ENCODE results near the gene TMEM63B. TPM values are rescaled to one million over a fixed set of nuclear protein-coding genes. Genes with fewer than 3 reads are reported as not detected.

Gene TMEM63B
- total RNA-seq, 6 experiments from 2014 or later: 30.6 to 41.0 (median 36.8) TPM

DNA sequence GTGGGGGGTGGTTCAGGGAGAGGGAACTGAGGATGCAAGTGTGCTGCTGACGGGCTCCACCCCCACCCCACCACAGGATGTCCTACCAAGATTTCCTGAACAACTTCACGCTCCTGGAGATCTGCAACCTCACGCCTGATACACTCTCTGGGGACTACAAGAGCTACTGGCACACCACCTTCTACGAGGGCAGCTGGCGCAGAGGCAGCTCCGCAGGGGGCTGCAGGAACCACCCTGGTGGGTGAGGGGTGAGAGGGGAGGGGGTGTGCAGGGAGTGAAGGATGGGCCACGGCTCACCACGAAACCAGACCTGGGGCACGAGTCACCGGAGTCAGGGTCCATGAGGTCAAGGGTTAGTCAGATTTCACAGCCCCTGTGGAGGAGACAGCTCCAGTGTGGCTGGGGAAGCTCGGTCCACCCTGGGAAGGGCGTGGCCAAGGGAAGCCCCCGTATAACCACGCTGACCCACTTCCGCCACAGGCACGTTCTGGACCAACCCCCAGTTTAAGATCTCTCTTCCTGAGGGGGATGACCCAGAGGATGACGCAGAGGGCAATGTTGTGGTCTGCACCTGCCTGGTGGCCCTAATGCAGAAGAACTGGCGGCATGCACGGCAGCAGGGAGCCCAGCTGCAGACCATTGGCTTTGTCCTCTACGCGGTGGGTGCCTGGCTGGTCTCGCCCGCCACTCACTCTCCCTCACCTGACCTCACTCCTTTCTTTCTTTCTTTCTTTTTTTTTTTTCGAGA is 49.6 kb downstream of the TMEM63B start:
- Histone ChIP-seq H3K9me3 (no peaks in the 10 kb centered on the region), H3K27me3 (no peaks in the 10 kb centered on the region), H3K27ac (no peak overlapping the region), H3K4me1 (peaks cover 0 to 6% (median 0%) of the 10 kb centered on the region in 4 donors), H3K36me3 (no peaks in the 10 kb centered on the region), H3K4me3 (no peak overlapping the region)
- ATAC-seq (no peak), DNase-seq (no peak)
- intact Hi-C loops (cut with DNase I): loop anchor here in 1 of 2 donors (10.0 kb wide), 1 partner anchor 58 kb away; no protein-coding TSS in a partner anchor
- no peak for TF ChIP-seq CTCF (IDR thresholded peaks at IDR 0.05)
- no peak for TF ChIP-seq POLR2A (IDR thresholded peaks at IDR 0.05)
- WGBS (ENCODE audit: insufficient coverage, low coverage, low lambda C conversion rate, missing lambda C conversion rate): 87% methylated on average over 8 of the region's 24 CpGs

- TF ChIP-seq POLR2A (IDR thresholded peaks at IDR 0.05): no peak
- TF ChIP-seq CTCF (IDR thresholded peaks at IDR 0.05): no peak
- H3K4me3 ChIP-seq: no peak overlapping the region
- ATAC-seq (peak; percentile 58 to 87 (median 73)), DNase-seq (peak; percentile 61 to 66 (median 65))
- H3K4me1 ChIP-seq: peaks cover 0 to 1% (median 0%) of the 10 kb centered on the region in 4 donors
- intact Hi-C loops (cut with DNase I): loop anchor here in 1 of 2 donors (10.0 kb wide), 1 partner anchor 57 kb away; no protein-coding TSS in a partner anchor
- H3K27ac ChIP-seq: no peak overlapping the region
- no peaks in the 10 kb centered on the region for H3K9me3 ChIP-seq
- H3K27me3 ChIP-seq: no peaks in the 10 kb centered on the region
- 87% methylated on average over 12 of the region's 13 CpGs for WGBS (ENCODE audit: insufficient coverage, low coverage, low lambda C conversion rate, missing lambda C conversion rate)
- H3K36me3 ChIP-seq: no peaks in the 10 kb centered on the region
Measured at GRCh38 chr6:44177691-44178423, 50.5 kb downstream of the TMEM63B start.

DNA sequence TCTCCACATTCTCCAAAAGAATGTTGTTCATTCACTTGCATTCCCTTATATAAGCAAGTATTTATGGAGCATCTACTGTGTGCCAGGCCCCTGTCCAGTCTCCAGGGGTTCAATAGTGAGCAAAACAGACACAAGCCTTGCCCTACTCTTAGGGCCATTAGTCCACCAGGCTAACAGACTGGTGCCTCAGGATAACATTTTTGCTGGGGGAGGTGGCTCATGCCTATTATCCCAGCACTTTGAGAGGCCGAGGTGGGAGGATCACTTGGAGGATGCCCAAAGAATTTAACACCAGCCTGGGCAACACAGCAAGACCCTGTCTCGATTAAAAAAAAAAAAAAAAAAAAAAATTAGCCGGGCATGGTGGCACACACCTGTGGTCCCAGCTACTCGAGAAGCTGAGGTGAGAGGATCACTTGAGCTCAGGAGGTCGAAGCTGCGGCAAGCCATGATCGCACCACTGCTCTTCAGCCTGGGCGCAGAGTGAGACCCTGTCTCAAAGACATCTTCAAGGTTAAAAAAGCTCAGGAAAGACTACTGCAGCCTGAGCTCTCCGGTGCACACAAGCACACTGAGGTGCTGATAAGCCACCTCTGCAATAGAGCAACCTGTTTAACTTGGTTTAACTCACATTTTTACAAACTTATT is 51.2 kb downstream of the TMEM63B start:
- TF ChIP-seq CTCF (IDR thresholded peaks at IDR 0.05) (no peak), POLR2A (IDR thresholded peaks at IDR 0.05) (no peak)
- H3K4me1 ChIP-seq: no peaks in the 10 kb centered on the region
- 100% methylated on average over 1 of the region's 9 CpGs for WGBS (ENCODE audit: insufficient coverage, low coverage, low lambda C conversion rate, missing lambda C conversion rate)
- H3K36me3 ChIP-seq: no peaks in the 10 kb centered on the region
- no peaks in the 10 kb centered on the region for H3K27me3 ChIP-seq
- peak overlapping the region in 1 of 3 donors; percentile 10 for H3K27ac ChIP-seq
- no peak for ATAC-seq
- no peaks in the 10 kb centered on the region for H3K9me3 ChIP-seq
- DNase-seq: no peak
- intact Hi-C loops (cut with DNase I): loop anchor here in 1 of 2 donors (10.0 kb wide), 1 partner anchor 56 kb away; no protein-coding TSS in a partner anchor
- H3K4me3 ChIP-seq: no peak overlapping the region

DNA sequence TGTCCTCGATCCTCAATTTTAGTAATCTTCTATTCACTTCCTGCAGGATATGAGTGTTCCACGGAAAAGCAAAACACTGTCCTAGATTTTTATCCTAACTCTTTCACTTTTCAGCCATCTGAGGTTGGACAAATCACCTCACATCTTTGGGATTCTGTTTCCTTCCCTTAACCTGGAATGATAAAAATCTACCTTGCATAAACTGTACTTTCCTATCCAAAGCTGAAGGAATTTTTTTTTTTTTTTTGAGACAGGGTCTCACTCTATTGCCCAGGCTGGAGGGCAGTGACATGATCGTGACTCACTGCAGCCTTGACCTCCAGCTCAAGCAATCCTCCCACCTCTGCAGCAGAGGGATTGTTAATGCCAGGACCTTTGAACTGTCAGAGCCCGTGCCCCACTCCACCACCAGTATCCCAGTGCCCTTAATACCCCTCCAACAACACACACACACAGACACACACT is 51.8 kb downstream of the TMEM63B start:
- 18% methylated on average over 3 of the region's 4 CpGs for WGBS (ENCODE audit: insufficient coverage, low coverage, low lambda C conversion rate, missing lambda C conversion rate)
- intact Hi-C loops (cut with DNase I): loop anchor here in 1 of 2 donors (10.0 kb wide), 1 partner anchor 56 kb away; no protein-coding TSS in a partner anchor

More for the DNA sequence above, 51.8 kb downstream of the TMEM63B start:
- H3K36me3 ChIP-seq: no peaks in the 10 kb centered on the region
- DNase-seq: no peak
- H3K4me3 ChIP-seq: no peak overlapping the region
- no peak for TF ChIP-seq CTCF (IDR thresholded peaks at IDR 0.05)
- TF ChIP-seq POLR2A (IDR thresholded peaks at IDR 0.05): no peak
- peak overlapping the region in 1 of 3 donors; percentile 10 for H3K27ac ChIP-seq
- no peaks in the 10 kb centered on the region for H3K27me3 ChIP-seq
- peak; percentile 7 to 76 (median 28) for ATAC-seq
- no peaks in the 10 kb centered on the region for H3K4me1 ChIP-seq
- no peaks in the 10 kb centered on the region for H3K9me3 ChIP-seq
